GM12878 (cell line): ENCODE measurements around the gene GALNT3. TPM values are rescaled to one million over a fixed set of nuclear protein-coding genes. Genes with fewer than 3 reads are reported as not detected.

Experiments
- ATAC-seq: fragments of 200-7000 bp; cut with Tn5 transposase; 3 replicates; pipeline ENCODE4 v1.9.1; 2020; ENCODE audit warnings: mild to moderate bottlenecking, moderate library complexity
- BruUV-seq: library from RNA; stranded (reverse); fragments of 400-500 nt; replicated peaks from 2 replicates; lab custom pipeline; 2021; lab: Mats Ljungman, UMichigan
- CTCF ChIA-PET: fragments of 300-600 bp; sonication (Branson Sonifier 250); formaldehyde crosslinking; extraction: SDS; loops from one replicate; lab custom pipeline; 2021; ENCODE audit warnings: inconsistent platforms; lab: Yijun Ruan, JAX
- POLR2A ChIA-PET: fragments of 350-600 bp; formaldehyde crosslinking; extraction: SDS; loops from one replicate; lab custom pipeline; 2021; ENCODE audit warnings: inconsistent platforms; lab: Charles Lee
- RAD21 ChIA-PET: fragments of 300-600 bp; sonication (Branson Sonifier 250); formaldehyde crosslinking; loops from one replicate; lab custom pipeline; 2023; ENCODE audit warnings: antibody characterized with exemption; ENCODE audit not compliant: unreplicated experiment; lab: Charles Lee
- SMC1A ChIA-PET: fragments of 300-600 bp; sonication (Branson Sonifier 250); formaldehyde crosslinking; loops from one replicate; lab custom pipeline; 2023; ENCODE audit not compliant: unreplicated experiment, uncharacterized antibody; lab: Charles Lee
- DNase-seq: peaks from one replicate; pipeline ENCODE4 v3.0.0-alpha.2; 2011; ENCODE audit warnings: low read depth, low spot score
- FAIRE-seq: peaks from 3 replicates; lab custom pipeline; 2011; peaks lifted over from hg19 to GRCh38; lab: Jason Lieb, UNC
- H2AFZ ChIP-seq: 2 replicates; pipeline ENCODE4 v1.6.0; 2011; ENCODE audit warnings: low read depth, low read length, control low read depth; ENCODE audit not compliant: control insufficient read depth
- H3K27ac ChIP-seq: 2 replicates; pipeline ENCODE4 v1.5.1; 2011; ENCODE audit warnings: control low read depth; ENCODE audit not compliant: control insufficient read depth, insufficient read depth
- H3K27me3 ChIP-seq, 2 experiments: replicated peaks in 1 of 2; 2 replicates each; pipeline versions ENCODE4 v1.6.0 to v1.6.1; 2011; ENCODE audit warnings: low read length in 1 of 2; ENCODE audit not compliant: control insufficient read depth in 2 of 2, insufficient read depth in 2 of 2
- H3K36me3 ChIP-seq, 2 experiments: 2 replicates each; pipeline ENCODE4 v1.5.1; 2011; ENCODE audit warnings: low read length in 1 of 2; ENCODE audit not compliant: control insufficient read depth in 2 of 2, insufficient read depth in 2 of 2
- H3K4me1 ChIP-seq: 2 replicates; pipeline ENCODE4 v1.6.1; 2011; ENCODE audit warnings: mild to moderate bottlenecking, low read length, moderate library complexity, mixed read lengths; ENCODE audit not compliant: control insufficient read depth, insufficient read depth
- H3K4me2 ChIP-seq: 2 replicates; pipeline ENCODE4 v1.6.0; 2011; ENCODE audit warnings: control low read depth; ENCODE audit not compliant: control insufficient read depth, insufficient read depth
- H3K4me3 ChIP-seq: fragments of 200-600 bp; sonication (generic); 2 replicates; pipeline ENCODE4 v1.5.1; 2016
- H3K79me2 ChIP-seq: 2 replicates; pipeline ENCODE4 v1.6.0; 2011; ENCODE audit warnings: low read length; ENCODE audit not compliant: control insufficient read depth, insufficient read depth
- H3K9ac ChIP-seq: 2 replicates; pipeline ENCODE4 v1.8.0; 2011; ENCODE audit warnings: low read length, control low read depth, mixed read lengths; ENCODE audit not compliant: control insufficient read depth, insufficient read depth
- H3K9me3 ChIP-seq: replicated peaks from 3 replicates; pipeline ENCODE4 v1.5.1; 2011; ENCODE audit warnings: mild to moderate bottlenecking, low read length; ENCODE audit not compliant: control insufficient read depth, insufficient read depth
- H4K20me1 ChIP-seq: 2 replicates; pipeline ENCODE4 v1.6.0; 2011; ENCODE audit not compliant: control insufficient read depth, insufficient read depth
- ATF3 ChIP-seq: IDR thresholded peaks from 2 replicates; pipeline ENCODE4 v1.6.1; 2011; ENCODE audit warnings: low read depth, mild to moderate bottlenecking, low read length, moderate library complexity, borderline replicate concordance; ENCODE audit errors: extremely low read depth
- BCL3 ChIP-seq: IDR thresholded peaks from 2 replicates; pipeline ENCODE4 v1.6.1; 2011; ENCODE audit warnings: borderline replicate concordance, low read depth, mild to moderate bottlenecking, moderate library complexity, low read length; ENCODE audit not compliant: insufficient read depth, poor library complexity, severe bottlenecking
- CHD4 ChIP-seq: fragments of 200-600 bp; sonication (generic); IDR thresholded peaks from 2 replicates; pipeline ENCODE4 v1.6.1; 2016; ENCODE audit warnings: mild to moderate bottlenecking
- EGR1 ChIP-seq, 2 experiments: IDR thresholded peaks; 1 replicate in 1 of 2; 2 replicates in 1 of 2; pipeline ENCODE4 v1.6.1; 2011 to 2012; ENCODE audit warnings: low read depth in 2 of 2, low read length in 2 of 2, borderline replicate concordance in 1 of 2, mild to moderate bottlenecking in 1 of 2, moderate library complexity in 1 of 2
- EP300 ChIP-seq, 2 experiments: fragments of 150-350 bp in 1 of 2; IDR thresholded peaks; 2 replicates each; pipeline ENCODE4 v1.6.1; 2011 to 2012; ENCODE audit warnings: low read depth in 2 of 2, low read length in 2 of 2, borderline replicate concordance in 1 of 2, improper control_type of control experiment in 1 of 2, inconsistent platforms in 1 of 2; ENCODE audit not compliant: control insufficient read depth in 1 of 2
- IRF4 ChIP-seq: IDR thresholded peaks from 2 replicates; pipeline ENCODE4 v1.6.1; 2011; ENCODE audit warnings: low read depth, low read length
- KDM1A ChIP-seq: fragments of 200-600 bp; sonication (generic); IDR thresholded peaks from 2 replicates; pipeline ENCODE4 v1.6.1; 2016; ENCODE audit warnings: borderline replicate concordance
- KLF5 ChIP-seq: fragments of 450-650 bp; IDR thresholded peaks from 2 replicates; pipeline ENCODE4 v1.6.1; 2014; ENCODE audit warnings: mild to moderate bottlenecking; ENCODE audit not compliant: partially characterized antibody
- MAX ChIP-seq: IDR thresholded peaks from 2 replicates; pipeline ENCODE4 v1.6.1; 2012; ENCODE audit warnings: low read depth, low read length, improper control_type of control experiment
- PAX8 ChIP-seq: fragments of 450-650 bp; IDR thresholded peaks from 2 replicates; pipeline ENCODE4 v1.6.1; 2017; ENCODE audit warnings: mild to moderate bottlenecking, moderate library complexity
- RELB ChIP-seq: fragments of 450-650 bp; IDR thresholded peaks from 2 replicates; pipeline ENCODE4 v1.6.1; 2017; ENCODE audit warnings: low read depth, mild to moderate bottlenecking, moderate library complexity
- WGBS: methylation state at CpG from one replicate; pipeline ENCODE4 v1.1.6; 2016; ENCODE audit warnings: low lambda C conversion rate; ENCODE audit not compliant: insufficient replicate concordance, insufficient coverage; ENCODE audit errors: missing lambda C conversion rate; 5-methylcytosine and 5-hydroxymethylcytosine counted together
- in situ Hi-C: fragments of 300-500 bp; cut with MboI; formaldehyde crosslinking; loops from 9 replicates; pipeline ENCODE4 v1.14.3; 2018; ENCODE audit warnings: mixed read lengths
- intact Hi-C: fragments of 100-400 bp; cut with micrococcal nuclease; formaldehyde crosslinking; loops from one replicate; pipeline ENCODE4 v1.14.2; 2022; ENCODE audit not compliant: unreplicated experiment
- polyA plus RNA-seq, 11 experiments: library from polyadenylated mRNA; depleted of rRNA in 4 of 11; unstranded in 6 of 11; stranded (reverse) in 5 of 11; fragments of >200 nt; fragmentation: Nextera tagmentation in 4 of 11; fragmentation: Illumina TruSeq in 1 of 11; extraction: Ambion mirVana in 4 of 11; extraction: Trizol in 1 of 11; gene quantifications; 1 replicate in 1 of 11; 2 replicates in 10 of 11; pipeline versions ENCODE4 v1.2.1 to v1.2.3, GENCODE V29; 2011 to 2016; ENCODE audit warnings: inconsistent platforms in 2 of 11, missing spikeins in 2 of 11, low read depth in 1 of 11
- total RNA-seq, 4 experiments: library from RNA; depleted of rRNA in 3 of 4; stranded (reverse); fragments of >200 nt in 3 of 4; fragmentation: Illumina TruSeq in 1 of 4; extraction: Trizol in 1 of 4; gene quantifications; 2 replicates each; pipeline versions ENCODE4 v1.2.1 to v1.2.3, GENCODE V29; 2013 to 2021

Gene GALNT3
- total and polyA plus RNA-seq, 10 of the 15 experiments (the other 5 are each of a cell fraction or from before 2014, with no cell fraction given), result 0.53 to 3.7 (median 1.1) TPM

- TF ChIP-seq EP300 (IDR thresholded peaks at IDR 0.05; ENCODE audit: borderline replicate concordance in 1 of 2, control insufficient read depth in 1 of 2, low read depth in 2 of 2, low read length in 2 of 2), result no peak
- no peak for TF ChIP-seq CHD4
- TF ChIP-seq KDM1A, result no peak
- no peak for TF ChIP-seq MAX
- TF ChIP-seq ATF3, result no peak
- no peak for TF ChIP-seq BCL3
Observed at GRCh38 chr2:165811592-165812370, 17.7 kb upstream of the GALNT3 start (continued).

GRCh38 chr2:165810418-165810817 is 16.4 kb upstream of the GALNT3 start:
- DNase-seq (no peak), FAIRE-seq (no peak)
- ChIA-PET CTCF (no interaction called here), POLR2A (no interaction called here)
- WGBS, result 50% methylated on average over 9 of the region's 9 CpGs
- Histone ChIP-seq H2AFZ (no peak overlapping the region), H3K27me3 (no peaks in the 10 kb centered on the region)
- TF ChIP-seq EGR1 (IDR thresholded peaks at IDR 0.05; ENCODE audit: borderline replicate concordance in 1 of 2, low read depth in 2 of 2, low read length in 2 of 2), result no peak
- no peak for TF ChIP-seq IRF4
- TF ChIP-seq KLF5, result no peak
- no peak for TF ChIP-seq PAX8
- no peak for TF ChIP-seq RELB
- TF ChIP-seq, all 136 proteins: peak for 0
- ChIA-PET SMC1A (no interaction called here), RAD21 (no interaction called here)
- Histone ChIP-seq H3K9me3 (no peaks in the 10 kb centered on the region), H3K4me2 (no peak overlapping the region), H3K4me3 (no peak overlapping the region), H3K27ac (no peak overlapping the region), H3K79me2 (no peaks in the 10 kb centered on the region), H4K20me1 (no peaks in the 10 kb centered on the region), H3K9ac (no peak overlapping the region), H3K36me3 (no peaks in the 10 kb centered on the region), H3K4me1 (peaks cover 6% of the 10 kb centered on the region; the same call in 1 of the 2 replicates)
- BruUV-seq, result no TSS peak
- ATAC-seq, result no peak
- in situ Hi-C loops, result no loop called here
- intact Hi-C loops, result no loop called here
